Osteoblast (primary cell): ENCODE results near the gene SNX20. TPM values are rescaled to one million over a fixed set of nuclear protein-coding genes. Genes with fewer than 3 reads are reported as not detected.

ENCODE experiments used
- DNase-seq: peaks from one replicate; pipeline ENCODE4 v3.0.0; 2011; ENCODE audit warnings: low spot score, mixed read lengths; ENCODE audit not compliant: insufficient read length; ENCODE audit errors: missing footprints
- H2AFZ ChIP-seq: 2 replicates; pipeline ENCODE4 v1.6.0; 2011; ENCODE audit warnings: mild to moderate bottlenecking, low read length
- H3K27ac ChIP-seq: 2 replicates; pipeline ENCODE4 v1.5.1; 2011; ENCODE audit warnings: mild to moderate bottlenecking, low read depth, low read length, moderate library complexity
- H3K27me3 ChIP-seq: 2 replicates; pipeline ENCODE4 v1.6.0; 2012; ENCODE audit warnings: mild to moderate bottlenecking, control low read depth, inconsistent platforms, low read length, moderate library complexity; ENCODE audit not compliant: insufficient read depth
- H3K36me3 ChIP-seq: 2 replicates; pipeline ENCODE4 v1.5.1; 2011; ENCODE audit warnings: mild to moderate bottlenecking, low read length, control low read depth, moderate library complexity; ENCODE audit not compliant: insufficient read depth
- H3K4me1 ChIP-seq: 2 replicates; pipeline ENCODE4 v1.5.1; 2011; ENCODE audit warnings: mild to moderate bottlenecking, low read length, control low read depth, moderate library complexity; ENCODE audit not compliant: insufficient read depth
- H3K4me2 ChIP-seq: 2 replicates; pipeline ENCODE4 v1.6.0; 2011; ENCODE audit warnings: mild to moderate bottlenecking, low read length; ENCODE audit not compliant: insufficient read depth
- H3K4me3 ChIP-seq: fragments of 200-600 bp; sonication (generic); 3 replicates; pipeline ENCODE4 v1.5.1; 2012; ENCODE audit warnings: mild to moderate bottlenecking, low read length, inconsistent platforms; ENCODE audit not compliant: insufficient read depth
- H3K79me2 ChIP-seq: 2 replicates; pipeline ENCODE4 v1.6.0; 2012; ENCODE audit warnings: mild to moderate bottlenecking, low read length, control low read depth, inconsistent platforms; ENCODE audit not compliant: insufficient read depth
- H3K9me3 ChIP-seq: 2 replicates; pipeline ENCODE4 v1.5.1; 2011; ENCODE audit warnings: low read depth, low read length, control low read depth
- H4K20me1 ChIP-seq: 2 replicates; pipeline ENCODE4 v1.6.0; 2012; ENCODE audit warnings: mild to moderate bottlenecking, low read length, control low read depth; ENCODE audit not compliant: insufficient read depth
- CTCF ChIP-seq: IDR thresholded peaks from 2 replicates; pipeline ENCODE4 v1.5.1; 2011; ENCODE audit warnings: mild to moderate bottlenecking, low read depth, low read length, moderate library complexity; ENCODE audit errors: extremely low read depth
- total RNA-seq: library from RNA; depleted of rRNA; stranded (reverse); fragments of >200 nt; gene quantifications from 2 replicates; pipeline ENCODE4 v1.2.3, GENCODE V29; 2012

SNX20 gene
- total RNA-seq, 1 donor: not detected

GRCh38 chr16:50674831-50675230 lies 6.3 kb downstream of the SNX20 start:
- peaks cover 2% of the 10 kb centered on the region for H3K27me3 ChIP-seq
- peaks cover 12% of the 10 kb centered on the region for H3K9me3 ChIP-seq
- H3K4me2 ChIP-seq: no peak overlapping the region
- no peaks in the 10 kb centered on the region for H3K79me2 ChIP-seq
- peak; percentile 85 for DNase-seq
- no peaks in the 10 kb centered on the region for H4K20me1 ChIP-seq
- no peaks in the 10 kb centered on the region for H3K4me1 ChIP-seq
- H3K27ac ChIP-seq: no peak overlapping the region
- TF ChIP-seq CTCF: no peak
- H2AFZ ChIP-seq: no peak overlapping the region
- no peaks in the 10 kb centered on the region for H3K36me3 ChIP-seq
- no peak overlapping the region for H3K4me3 ChIP-seq

- Histone ChIP-seq H2AFZ (no peak overlapping the region), H4K20me1 (no peaks in the 10 kb centered on the region)
- no peak for DNase-seq
Measured at GRCh38 chr16:50673496-50674275, 7.4 kb downstream of the SNX20 start.

GRCh38 chr16:50671644-50672260 lies 9.4 kb downstream of the SNX20 start:
- DNase-seq: peak; percentile 69
- Histone ChIP-seq H3K4me2 (no peak overlapping the region), H3K27ac (no peak overlapping the region), H2AFZ (no peak overlapping the region), H3K9me3 (peaks cover 12% of the 10 kb centered on the region), H3K4me3 (no peak overlapping the region), H3K4me1 (no peaks in the 10 kb centered on the region), H3K27me3 (peaks cover 2% of the 10 kb centered on the region), H4K20me1 (no peaks in the 10 kb centered on the region), H3K36me3 (no peaks in the 10 kb centered on the region), H3K79me2 (no peaks in the 10 kb centered on the region)
- peak; percentile 50 for TF ChIP-seq CTCF

More at GRCh38 chr16:50673496-50674275, 7.4 kb downstream of the SNX20 start:
- H3K27ac ChIP-seq: no peak overlapping the region
- no peak overlapping the region for H3K4me2 ChIP-seq
- TF ChIP-seq CTCF: no peak
- peaks cover 2% of the 10 kb centered on the region for H3K27me3 ChIP-seq
- H3K4me1 ChIP-seq: no peaks in the 10 kb centered on the region
- H3K79me2 ChIP-seq: no peaks in the 10 kb centered on the region
- no peaks in the 10 kb centered on the region for H3K36me3 ChIP-seq
- H3K4me3 ChIP-seq: no peak overlapping the region
- H3K9me3 ChIP-seq: peaks cover 12% of the 10 kb centered on the region

GRCh38 chr16:50670476-50670875 lies 10.6 kb downstream of the SNX20 start:
- no peaks in the 10 kb centered on the region for H3K27me3 ChIP-seq
- no peaks in the 10 kb centered on the region for H3K36me3 ChIP-seq
- H3K9me3 ChIP-seq: peaks cover 12% of the 10 kb centered on the region
- DNase-seq: no peak
- no peak overlapping the region for H3K27ac ChIP-seq
- no peaks in the 10 kb centered on the region for H3K79me2 ChIP-seq
- no peak overlapping the region for H3K4me3 ChIP-seq
- no peaks in the 10 kb centered on the region for H4K20me1 ChIP-seq
- H2AFZ ChIP-seq: no peak overlapping the region
- no peak overlapping the region for H3K4me2 ChIP-seq
- H3K4me1 ChIP-seq: no peaks in the 10 kb centered on the region
- no peak for TF ChIP-seq CTCF
